Type B pancreatic cell (in vitro differentiated cells): ENCODE measurements around the gene MRPL42. TPM values are rescaled to one million over a fixed set of nuclear protein-coding genes. Genes with fewer than 3 reads are reported as not detected.
"Not testable (repeated sequence)": the region's sequence is repeated elsewhere in the genome, so short reads cannot be mapped to it uniquely, and the experiment has no call there.

ENCODE experiments used
- DNase-seq: peaks from one replicate; pipeline ENCODE4 v3.0.0; 2021; ENCODE audit warnings: mixed read lengths; ENCODE audit not compliant: unreplicated experiment; ENCODE audit errors: extremely low spot score
- H3K27ac Mint-ChIP-seq: 2 replicates; pipeline ENCODE4 v1.8.0; 2021; ENCODE audit warnings: mild to moderate bottlenecking, mixed read lengths
- H3K27me3 Mint-ChIP-seq: 2 replicates; pipeline ENCODE4 v1.8.0; 2021; ENCODE audit warnings: mixed read lengths
- H3K36me3 Mint-ChIP-seq: 2 replicates; pipeline ENCODE4 v1.8.0; 2021; ENCODE audit warnings: mixed read lengths
- H3K4me1 Mint-ChIP-seq: one replicate; pipeline ENCODE4 v1.8.0; 2021; ENCODE audit warnings: mixed read lengths; ENCODE audit not compliant: unreplicated experiment
- H3K4me3 Mint-ChIP-seq: 2 replicates; pipeline ENCODE4 v1.8.0; 2021; ENCODE audit warnings: mild to moderate bottlenecking, mixed read lengths
- H3K9me3 Mint-ChIP-seq: 2 replicates; pipeline ENCODE4 v1.8.0; 2021; ENCODE audit warnings: mixed read lengths
- CTCF ChIP-seq: fragments of 200-600 bp; sonication (generic); conservative IDR thresholded peaks from 2 replicates; pipeline ENCODE4 v1.5.0; 2021; ENCODE audit warnings: antibody characterized with exemption, mild to moderate bottlenecking
- total RNA-seq: library from RNA; stranded (reverse); gene quantifications from 2 replicates; pipeline ENCODE4 v1.2.1, GENCODE V29; 2021; ENCODE audit warnings: low replicate concordance

MRPL42 gene
- total RNA-seq, 1 donor from 2014 or later, result 84.7 TPM

- Mint-ChIP-seq H3K36me3 (peaks cover 6% of the 10 kb centered on the region), H3K27ac (no peak overlapping the region), H3K4me1 (peaks cover 19% of the 10 kb centered on the region), H3K9me3 (no peaks in the 10 kb centered on the region), H3K4me3 (peak overlapping the region; percentile 36), H3K27me3 (no peaks in the 10 kb centered on the region)
- TF ChIP-seq CTCF, result no peak
- DNase-seq, result no peak
These were observed 2.1 kb downstream of the MRPL42 start for GRCh38 chr12:93469386-93469785.

GRCh38 chr12:93476555-93476954 is 9.2 kb downstream of the MRPL42 start:
- no peak overlapping the region for H3K4me3 Mint-ChIP-seq
- no peaks in the 10 kb centered on the region for H3K27me3 Mint-ChIP-seq
- no peaks in the 10 kb centered on the region for H3K9me3 Mint-ChIP-seq
- H3K4me1 Mint-ChIP-seq, result peaks cover 4% of the 10 kb centered on the region
- DNase-seq, result no peak
- H3K27ac Mint-ChIP-seq, result no peak overlapping the region
- TF ChIP-seq CTCF, result no peak
- H3K36me3 Mint-ChIP-seq, result peaks cover 5% of the 10 kb centered on the region

GRCh38 chr12:93482721-93483120 is 15.4 kb downstream of the MRPL42 start:
- no peak overlapping the region for H3K27ac Mint-ChIP-seq
- H3K9me3 Mint-ChIP-seq, result no peaks in the 10 kb centered on the region
- H3K4me1 Mint-ChIP-seq, result no peaks in the 10 kb centered on the region
- no peak overlapping the region for H3K4me3 Mint-ChIP-seq
- DNase-seq, result no peak
- peaks cover 14% of the 10 kb centered on the region for H3K36me3 Mint-ChIP-seq
- H3K27me3 Mint-ChIP-seq, result no peaks in the 10 kb centered on the region
- no peak for TF ChIP-seq CTCF

GRCh38 chr12:93483151-93483807 is 16.0 kb downstream of the MRPL42 start:
- Mint-ChIP-seq H3K36me3 (peaks cover 14% of the 10 kb centered on the region), H3K27ac (no peak overlapping the region), H3K27me3 (no peaks in the 10 kb centered on the region), H3K9me3 (no peaks in the 10 kb centered on the region), H3K4me1 (no peaks in the 10 kb centered on the region), H3K4me3 (no peak overlapping the region)
- no peak for TF ChIP-seq CTCF
- DNase-seq, result no peak

GRCh38 chr12:93484315-93484981 is 17.1 kb downstream of the MRPL42 start:
- no peaks in the 10 kb centered on the region for H3K27me3 Mint-ChIP-seq
- TF ChIP-seq CTCF, result no peak
- no peak overlapping the region for H3K27ac Mint-ChIP-seq
- H3K4me3 Mint-ChIP-seq, result no peak overlapping the region
- H3K4me1 Mint-ChIP-seq, result no peaks in the 10 kb centered on the region
- peaks cover 22% of the 10 kb centered on the region for H3K36me3 Mint-ChIP-seq
- no peak for DNase-seq
- no peaks in the 10 kb centered on the region for H3K9me3 Mint-ChIP-seq

- peaks cover 38% of the 10 kb centered on the region for H3K36me3 Mint-ChIP-seq
- not testable (repeated sequence) for H3K4me1 Mint-ChIP-seq, H3K9me3 Mint-ChIP-seq, H3K4me3 Mint-ChIP-seq, DNase-seq, H3K27ac Mint-ChIP-seq, H3K27me3 Mint-ChIP-seq
These were observed 25.5 kb downstream of the MRPL42 start for GRCh38 chr12:93492808-93493207.
